Measurements from ENCODE around the gene MST1. TPM values are rescaled to one million over a fixed set of nuclear protein-coding genes. Genes with fewer than 3 reads are reported as not detected.

The MST1 gene
- polyA plus RNA-seq, 1 donor from 2014 or later = 1.3 TPM

GRCh38 chr3:49721896-49722781 lies 32.9 kb upstream of the MST1 start:
- H3K9me3 Mint-ChIP-seq = no peaks in the 10 kb centered on the region
- H3K36me3 Mint-ChIP-seq = no peaks in the 10 kb centered on the region
- no peaks in the 10 kb centered on the region for H3K27me3 Mint-ChIP-seq
- peak overlapping the region; percentile 100 for H3K27ac Mint-ChIP-seq
- H3K4me3 Mint-ChIP-seq = peak overlapping the region; percentile 84 to 99 (median 92)
- H3K4me1 Mint-ChIP-seq = peaks cover 22 to 39% (median 27%) of the 10 kb centered on the region in 3 donors

- peak overlapping the region in 1 of 4 donors; percentile 93 for H3K4me3 Mint-ChIP-seq
- H3K36me3 Mint-ChIP-seq = no peaks in the 10 kb centered on the region
- H3K27me3 Mint-ChIP-seq = no peaks in the 10 kb centered on the region
- no peaks in the 10 kb centered on the region for H3K9me3 Mint-ChIP-seq
- peaks cover 21 to 35% (median 23%) of the 10 kb centered on the region in 3 donors for H3K4me1 Mint-ChIP-seq
- peak overlapping the region; percentile 81 to 100 (median 94) for H3K27ac Mint-ChIP-seq
Observed at GRCh38 chr3:49721596-49721895, 32.3 kb upstream of the MST1 start.

GRCh38 chr3:49720855-49721595 lies 31.8 kb upstream of the MST1 start:
- Mint-ChIP-seq H3K27me3 (no peaks in the 10 kb centered on the region), H3K36me3 (no peaks in the 10 kb centered on the region), H3K4me3 (peak overlapping the region in 3 of 4 donors; percentile 47 to 93 (median 50)), H3K4me1 (peaks cover 21 to 35% (median 21%) of the 10 kb centered on the region in 3 donors), H3K27ac (peak overlapping the region; percentile 81 to 100 (median 94)), H3K9me3 (no peaks in the 10 kb centered on the region)

GRCh38 chr3:49719214-49719884 lies 30.1 kb upstream of the MST1 start, which contains the start of gene AMIGO3:
AMIGO3 (minus strand) TSS chr3:49719684; CDS start chr3:49719465, 219 bp downstream.
- Mint-ChIP-seq H3K27ac (peak within 1 kb of the TSS; percentile 71 to 97 (median 94)), H3K4me1 (peaks cover 12 to 20% (median 15%) of the 10 kb centered on the region in 3 donors), H3K36me3 (no peaks in the 10 kb centered on the region), H3K27me3 (no peaks in the 10 kb centered on the region), H3K4me3 (peak within 1 kb of the TSS; percentile 90 to 97 (median 95)), H3K9me3 (no peaks in the 10 kb centered on the region)

GRCh38 chr3:49718858-49719213 lies 29.6 kb upstream of the MST1 start:
- Mint-ChIP-seq H3K27me3 (no peaks in the 10 kb centered on the region), H3K9me3 (no peaks in the 10 kb centered on the region), H3K4me3 (peak overlapping the region; percentile 90 to 97 (median 95)), H3K36me3 (no peaks in the 10 kb centered on the region), H3K27ac (peak overlapping the region; percentile 71 to 97 (median 94)), H3K4me1 (peaks cover 12 to 15% (median 13%) of the 10 kb centered on the region in 3 donors)

- H3K9me3 Mint-ChIP-seq = no peaks in the 10 kb centered on the region
- peaks cover 11 to 13% (median 12%) of the 10 kb centered on the region in 3 donors for H3K4me1 Mint-ChIP-seq
- no peaks in the 10 kb centered on the region for H3K36me3 Mint-ChIP-seq
- peak overlapping the region; percentile 90 to 97 (median 95) for H3K4me3 Mint-ChIP-seq
- peak overlapping the region in 2 of 3 donors; percentile 94 to 97 for H3K27ac Mint-ChIP-seq
- no peaks in the 10 kb centered on the region for H3K27me3 Mint-ChIP-seq
Observed at GRCh38 chr3:49717959-49718857, 28.9 kb upstream of the MST1 start.

- H3K27me3 Mint-ChIP-seq = no peaks in the 10 kb centered on the region
- no peaks in the 10 kb centered on the region for H3K9me3 Mint-ChIP-seq
- H3K4me1 Mint-ChIP-seq = peaks cover 7 to 12% (median 8%) of the 10 kb centered on the region in 3 donors
- no peaks in the 10 kb centered on the region for H3K36me3 Mint-ChIP-seq
- no peak overlapping the region for H3K27ac Mint-ChIP-seq
- H3K4me3 Mint-ChIP-seq = peak overlapping the region in 3 of 4 donors; percentile 60 to 83 (median 78)
Observed at GRCh38 chr3:49717211-49717958, 28.1 kb upstream of the MST1 start.

- peak overlapping the region in 1 of 3 donors; percentile 62 for H3K27ac Mint-ChIP-seq
- peaks cover 8 to 12% (median 8%) of the 10 kb centered on the region in 3 donors for H3K4me1 Mint-ChIP-seq
- H3K4me3 Mint-ChIP-seq = peak overlapping the region in 1 of 4 donors; percentile 53
- H3K36me3 Mint-ChIP-seq = peaks cover under 1% of the 10 kb centered on the region
- H3K27me3 Mint-ChIP-seq = no peaks in the 10 kb centered on the region
- no peaks in the 10 kb centered on the region for H3K9me3 Mint-ChIP-seq
Observed at GRCh38 chr3:49716691-49717210, 27.5 kb upstream of the MST1 start.

GRCh38 chr3:49716169-49716568 lies 26.9 kb upstream of the MST1 start:
- no peaks in the 10 kb centered on the region for H3K9me3 Mint-ChIP-seq
- H3K27me3 Mint-ChIP-seq = no peaks in the 10 kb centered on the region
- H3K27ac Mint-ChIP-seq = peak overlapping the region in 1 of 3 donors; percentile 62
- H3K4me1 Mint-ChIP-seq = peaks cover 8 to 12% (median 9%) of the 10 kb centered on the region in 3 donors
- peak overlapping the region in 1 of 4 donors; percentile 53 for H3K4me3 Mint-ChIP-seq
- H3K36me3 Mint-ChIP-seq = peaks cover 1% of the 10 kb centered on the region

GRCh38 chr3:49715611-49716121 lies 26.4 kb upstream of the MST1 start:
- Mint-ChIP-seq H3K27ac (peak overlapping the region in 1 of 3 donors; percentile 62), H3K9me3 (no peaks in the 10 kb centered on the region), H3K36me3 (peaks cover 1% of the 10 kb centered on the region), H3K27me3 (no peaks in the 10 kb centered on the region), H3K4me1 (peaks cover 8 to 12% (median 9%) of the 10 kb centered on the region in 3 donors), H3K4me3 (peak overlapping the region in 1 of 4 donors; percentile 53)

GRCh38 chr3:49714728-49715550 lies 25.7 kb upstream of the MST1 start:
- peak overlapping the region in 1 of 3 donors; percentile 62 for H3K27ac Mint-ChIP-seq
- peak overlapping the region in 2 of 4 donors; percentile 17 to 28 for H3K4me3 Mint-ChIP-seq
- H3K9me3 Mint-ChIP-seq = no peaks in the 10 kb centered on the region
- H3K27me3 Mint-ChIP-seq = no peaks in the 10 kb centered on the region
- H3K4me1 Mint-ChIP-seq = peaks cover 8 to 12% (median 9%) of the 10 kb centered on the region in 3 donors
- peaks cover 2% of the 10 kb centered on the region for H3K36me3 Mint-ChIP-seq

GRCh38 chr3:49713336-49714105 lies 24.2 kb upstream of the MST1 start:
- no peak overlapping the region for H3K27ac Mint-ChIP-seq
- peaks cover 0 to 2% (median under 1%) of the 10 kb centered on the region in 3 donors for H3K4me1 Mint-ChIP-seq
- H3K9me3 Mint-ChIP-seq = no peaks in the 10 kb centered on the region
- peaks cover 4% of the 10 kb centered on the region for H3K36me3 Mint-ChIP-seq
- H3K27me3 Mint-ChIP-seq = no peaks in the 10 kb centered on the region
- H3K4me3 Mint-ChIP-seq = no peak overlapping the region
